ENCODE results near the gene FAM43B.

FAM43B gene

DNA sequence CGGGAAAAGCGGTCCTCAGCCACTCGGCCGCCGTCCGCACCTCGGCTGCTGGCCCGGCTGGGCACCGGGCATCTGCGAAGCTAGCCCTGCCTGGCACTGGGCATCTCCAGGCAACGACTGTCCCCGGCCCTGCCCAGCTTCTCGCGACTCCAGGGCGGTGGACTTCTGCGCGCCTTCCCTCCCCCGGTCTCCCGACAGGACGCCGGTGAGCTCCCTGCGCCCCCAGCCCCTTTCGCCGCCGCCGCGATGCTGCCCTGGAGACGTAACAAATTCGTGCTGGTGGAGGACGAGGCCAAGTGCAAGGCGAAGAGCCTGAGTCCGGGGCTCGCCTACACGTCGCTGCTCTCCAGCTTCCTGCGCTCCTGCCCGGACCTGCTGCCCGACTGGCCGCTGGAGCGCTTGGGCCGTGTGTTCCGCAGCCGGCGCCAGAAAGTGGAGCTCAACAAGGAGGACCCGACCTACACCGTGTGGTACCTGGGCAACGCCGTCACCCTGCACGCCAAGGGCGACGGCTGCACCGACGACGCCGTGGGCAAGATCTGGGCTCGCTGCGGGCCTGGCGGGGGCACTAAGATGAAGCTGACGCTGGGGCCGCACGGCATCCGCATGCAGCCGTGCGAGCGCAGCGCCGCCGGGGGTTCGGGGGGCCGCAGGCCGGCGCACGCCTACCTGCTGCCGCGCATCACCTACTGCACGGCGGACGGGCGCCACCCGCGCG, 514 bp downstream of the FAM43B start:
- no peak for DNase-seq

DNA sequence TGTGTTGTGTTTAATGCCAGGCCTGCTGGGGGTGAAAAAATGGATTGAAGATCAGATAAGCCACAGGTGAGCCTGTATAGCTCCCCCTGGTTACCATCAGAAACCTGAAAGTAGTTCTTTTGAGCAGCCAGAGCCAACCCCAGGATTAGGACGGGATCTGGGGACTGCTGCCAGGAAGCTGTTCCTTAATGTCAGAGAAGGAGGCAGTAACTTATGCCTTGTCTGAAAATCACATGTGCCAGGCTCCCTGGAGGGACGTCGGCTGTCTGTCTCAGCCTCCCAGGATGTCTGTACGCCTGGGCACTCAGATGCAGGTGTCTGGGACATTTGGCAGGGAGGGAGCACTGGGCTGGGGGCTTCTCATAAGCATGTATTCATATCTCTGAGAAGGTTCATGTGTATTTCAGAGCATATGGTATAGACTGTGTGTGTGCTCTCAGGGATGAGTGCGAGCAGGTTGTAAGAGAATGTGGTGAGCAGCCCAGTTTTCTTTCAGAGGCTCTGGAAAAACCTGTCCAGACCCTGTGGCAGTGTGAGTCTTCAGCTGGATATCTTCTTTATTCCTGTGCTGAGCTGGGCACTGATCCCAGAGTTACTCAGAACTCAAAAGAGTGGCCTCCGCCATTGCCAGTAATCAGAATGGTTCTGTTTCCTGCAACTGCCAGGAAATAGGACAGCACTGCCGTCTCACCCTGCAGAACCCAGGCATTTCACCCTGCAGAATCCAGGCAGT, 2.8 kb downstream of the FAM43B start:
- DNase-seq = no peak

- no peak for DNase-seq
These were observed 3.4 kb downstream of the FAM43B start for GRCh38 chr1:20555758-20556120.

GRCh38 chr1:20558191-20558590, 5.8 kb downstream of the FAM43B start:
- no peak for DNase-seq

DNA sequence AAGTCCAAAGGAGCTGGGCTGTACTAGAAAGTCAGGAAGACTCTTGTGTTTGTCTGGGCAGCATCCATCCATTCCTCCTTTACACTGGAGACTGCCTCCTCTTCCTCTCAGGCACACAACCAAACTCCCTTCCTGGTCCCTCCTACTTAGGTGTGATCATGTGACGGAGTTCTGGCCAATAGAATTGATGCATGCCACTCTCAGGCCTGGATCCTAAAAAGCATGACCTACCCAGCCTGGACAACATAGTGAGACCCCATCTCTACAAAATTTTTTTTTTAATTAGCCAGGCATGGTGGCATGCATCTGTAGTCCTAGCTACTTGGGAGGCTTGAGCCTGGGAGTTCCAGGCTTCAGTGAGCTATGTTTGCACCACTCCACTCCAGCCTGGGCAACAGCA, 8.6 kb downstream of the FAM43B start:
- DNase-seq = no peak

GRCh38 chr1:20565234-20565633, 12.9 kb downstream of the FAM43B start:
- no peak for DNase-seq

DNA sequence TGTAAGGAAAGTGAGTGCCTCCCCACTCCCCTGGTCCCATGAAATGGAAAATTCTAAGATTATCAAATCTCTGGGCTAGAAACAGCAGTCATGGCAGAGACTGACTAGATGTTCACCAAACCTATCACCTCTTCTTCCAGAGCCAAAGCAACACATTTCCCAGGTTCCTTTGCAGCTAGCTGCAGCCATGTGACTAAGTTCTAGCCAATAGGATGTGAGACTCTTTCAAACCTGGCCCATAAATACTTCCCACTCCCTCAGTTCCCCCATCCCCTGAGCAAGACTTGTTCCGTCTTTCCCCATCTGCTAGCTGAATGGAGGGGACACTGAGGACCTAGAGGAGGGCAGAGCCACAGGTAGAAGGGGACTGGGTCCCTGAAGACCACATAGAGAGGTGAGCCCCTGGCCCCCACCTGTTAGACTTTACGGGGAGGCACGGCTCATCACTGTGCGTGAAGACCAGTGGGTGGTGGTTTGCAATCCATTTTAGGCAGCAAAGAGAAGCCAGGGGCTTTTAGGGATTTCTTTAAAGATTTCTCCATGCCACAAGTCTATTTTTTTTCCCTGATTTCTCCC, 17.2 kb downstream of the FAM43B start:
- DNase-seq = no peak

DNA sequence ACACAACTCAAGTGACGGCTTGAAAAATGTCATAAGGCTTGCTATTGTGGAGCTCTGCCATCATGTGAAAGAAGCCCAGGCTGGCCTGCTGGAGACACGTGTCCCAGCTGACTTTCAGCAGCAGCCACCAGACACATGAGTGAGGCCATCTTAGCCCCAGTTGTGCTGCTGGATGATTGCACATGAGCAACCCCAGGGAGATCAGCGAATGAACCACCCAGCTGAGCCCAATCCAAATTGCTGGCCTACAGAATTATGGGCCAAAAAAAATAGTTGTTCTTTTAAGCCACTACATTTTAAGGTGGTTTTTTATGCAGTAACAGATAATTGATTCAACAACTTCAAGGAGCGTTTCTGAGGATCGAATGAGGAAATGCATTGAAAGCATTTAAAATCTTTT, 19.1 kb downstream of the FAM43B start:
- no peak for DNase-seq

- no peak for DNase-seq
These were observed 21.6 kb downstream of the FAM43B start for GRCh38 chr1:20573987-20574386.

DNA sequence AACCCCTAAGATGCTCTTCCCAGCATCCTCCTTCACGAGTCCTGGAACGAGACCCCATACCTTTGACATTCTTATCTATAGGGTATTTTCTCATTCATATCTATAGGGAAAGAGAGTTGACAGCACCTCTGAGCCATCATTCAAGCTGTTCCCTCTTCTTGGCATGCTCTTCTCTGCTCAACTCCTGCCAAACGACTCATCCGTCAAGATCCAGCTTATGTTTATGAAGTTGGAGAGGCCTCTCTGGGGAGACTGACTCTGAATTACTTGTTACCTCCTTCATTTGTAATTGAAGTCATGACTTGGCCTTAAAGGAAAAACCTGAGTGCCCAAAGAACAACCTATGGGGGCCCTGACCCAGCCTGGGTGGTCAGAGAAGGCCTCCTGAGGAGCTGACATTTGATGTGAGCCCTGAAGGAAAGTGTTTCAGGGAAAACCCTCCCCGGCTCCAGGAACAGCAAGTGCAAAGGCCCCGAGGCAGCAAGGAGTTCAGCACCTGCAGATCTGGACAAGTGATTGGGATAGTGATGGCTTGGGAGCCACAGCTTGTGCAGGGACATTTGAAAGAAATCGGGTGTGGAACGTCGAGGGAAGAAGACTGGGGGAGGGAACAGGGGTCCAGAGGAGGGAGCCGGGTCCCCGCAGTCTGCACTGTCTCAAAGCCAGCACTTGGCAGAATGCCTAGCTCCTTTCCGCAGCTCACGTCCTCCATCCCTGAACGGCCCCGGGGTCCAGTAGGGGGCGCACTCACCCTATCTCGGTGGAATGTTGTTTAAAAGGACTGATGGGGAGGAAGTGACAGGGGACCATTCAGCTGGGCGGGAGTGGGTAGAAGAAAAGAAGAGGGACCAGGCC, 22.5 kb downstream of the FAM43B start:
- DNase-seq = peak; percentile 82

GRCh38 chr1:20575541-20576336, 23.4 kb downstream of the FAM43B start:
- DNase-seq = no peak

DNA sequence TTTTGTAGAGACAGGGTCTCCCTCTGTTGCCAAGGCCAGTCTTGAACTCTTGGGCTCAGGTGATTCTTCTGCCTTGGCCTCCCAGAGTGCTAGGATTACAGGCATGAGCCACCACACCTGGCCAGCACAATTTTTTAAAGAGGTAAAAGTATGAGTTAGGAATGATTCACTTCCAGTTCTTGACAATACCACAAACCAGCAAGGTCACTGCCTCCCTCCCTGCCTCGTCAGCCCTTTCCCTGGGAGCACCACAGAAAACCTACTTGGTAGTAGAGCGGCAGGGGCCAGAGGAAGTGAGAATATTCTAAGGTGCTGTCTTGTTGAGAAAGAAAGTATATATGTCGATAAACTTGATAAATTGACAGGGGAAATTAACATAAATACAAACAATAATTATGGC, 25.7 kb downstream of the FAM43B start:
- no peak for DNase-seq

DNA sequence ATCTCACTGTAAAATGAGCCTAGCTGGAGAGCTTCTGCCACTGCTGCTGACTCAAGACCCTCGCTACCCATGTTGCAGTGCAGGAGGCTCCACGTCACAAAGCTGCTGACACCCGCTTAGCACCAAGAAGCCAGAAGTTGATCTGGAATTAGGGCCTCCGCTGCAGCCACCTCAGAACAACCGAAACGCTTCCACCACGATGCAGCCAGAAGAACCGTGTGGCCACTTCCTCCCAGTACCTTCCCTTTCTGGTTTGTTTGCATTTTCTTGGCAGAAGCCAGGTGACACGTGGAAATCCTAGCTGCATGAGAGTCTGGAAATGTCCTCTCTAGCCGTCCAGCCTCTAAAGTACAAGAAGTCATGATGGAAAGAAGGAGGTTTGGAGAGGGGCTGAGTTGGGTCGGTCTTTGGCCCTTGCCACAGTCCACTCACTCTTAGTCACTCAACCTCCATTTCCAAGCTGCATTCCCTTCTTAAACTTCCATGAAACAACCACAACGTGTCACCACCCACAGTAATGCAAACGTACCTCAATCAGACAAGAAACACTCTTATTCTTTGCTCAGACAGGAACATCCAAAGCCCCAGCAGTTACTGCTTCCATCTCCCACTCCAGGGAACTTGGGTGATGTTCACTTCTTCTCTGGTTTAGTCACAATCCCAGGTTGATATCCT, 26.5 kb downstream of the FAM43B start:
- peak; percentile 40 for DNase-seq

DNA sequence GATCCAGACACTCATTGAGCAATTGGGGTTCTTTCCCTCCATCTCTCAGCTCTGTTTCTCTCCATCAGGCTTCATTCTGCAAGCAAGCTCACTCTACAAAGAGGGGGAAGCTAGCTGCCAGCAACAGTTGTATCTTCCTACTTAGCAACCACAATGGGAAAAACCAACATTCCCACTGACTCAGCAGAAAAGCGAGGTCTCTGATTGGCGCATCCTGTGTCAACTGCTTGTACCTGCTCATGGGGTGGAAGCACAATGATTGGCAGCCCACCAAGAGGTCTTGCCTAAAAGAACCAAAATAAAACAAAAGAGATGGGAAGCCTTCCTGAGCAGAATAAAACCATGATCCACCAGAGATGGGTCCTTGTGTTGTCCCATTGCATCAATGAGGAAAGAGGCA, 32.5 kb downstream of the FAM43B start:
- DNase-seq = peak; percentile 38

GRCh38 chr1:20586953-20587660, 34.7 kb downstream of the FAM43B start:
- DNase-seq = peak; percentile 26

GRCh38 chr1:20587661-20588053, 35.3 kb downstream of the FAM43B start:
- peak; percentile 27 for DNase-seq

DNA sequence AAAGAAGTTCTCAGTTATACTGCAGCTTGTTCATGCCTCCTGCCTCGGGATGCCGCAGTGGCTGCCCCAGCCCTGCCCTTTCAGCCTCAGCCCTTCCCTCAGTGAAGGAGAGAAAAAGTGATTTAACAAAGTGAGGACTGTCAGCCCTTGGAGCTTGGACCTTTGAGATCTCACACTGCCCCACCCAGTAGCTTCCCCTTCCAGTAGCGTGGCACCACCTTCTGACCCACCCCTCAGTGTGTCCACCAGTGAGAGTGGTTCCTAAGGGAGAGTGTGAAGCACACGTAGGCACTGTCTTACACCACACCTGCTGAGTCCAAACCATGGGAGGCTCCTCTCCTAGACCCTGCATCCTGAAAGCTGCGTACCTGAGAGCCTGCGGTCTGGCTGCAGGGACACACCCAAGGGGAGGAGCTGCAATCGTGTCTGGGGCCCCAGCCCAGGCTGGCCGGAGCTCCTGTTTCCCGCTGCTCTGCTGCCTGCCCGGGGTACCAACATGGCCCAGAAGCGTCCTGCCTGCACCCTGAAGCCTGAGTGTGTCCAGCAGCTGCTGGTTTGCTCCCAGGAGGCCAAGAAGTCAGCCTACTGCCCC, 36.4 kb downstream of the FAM43B start, which contains the start of gene CDA:
CDA (plus strand) TSS at position 464 of the 592 bp plus-strand sequence; CDS start at position 497, 33 bp downstream.
- no peak for DNase-seq

DNA sequence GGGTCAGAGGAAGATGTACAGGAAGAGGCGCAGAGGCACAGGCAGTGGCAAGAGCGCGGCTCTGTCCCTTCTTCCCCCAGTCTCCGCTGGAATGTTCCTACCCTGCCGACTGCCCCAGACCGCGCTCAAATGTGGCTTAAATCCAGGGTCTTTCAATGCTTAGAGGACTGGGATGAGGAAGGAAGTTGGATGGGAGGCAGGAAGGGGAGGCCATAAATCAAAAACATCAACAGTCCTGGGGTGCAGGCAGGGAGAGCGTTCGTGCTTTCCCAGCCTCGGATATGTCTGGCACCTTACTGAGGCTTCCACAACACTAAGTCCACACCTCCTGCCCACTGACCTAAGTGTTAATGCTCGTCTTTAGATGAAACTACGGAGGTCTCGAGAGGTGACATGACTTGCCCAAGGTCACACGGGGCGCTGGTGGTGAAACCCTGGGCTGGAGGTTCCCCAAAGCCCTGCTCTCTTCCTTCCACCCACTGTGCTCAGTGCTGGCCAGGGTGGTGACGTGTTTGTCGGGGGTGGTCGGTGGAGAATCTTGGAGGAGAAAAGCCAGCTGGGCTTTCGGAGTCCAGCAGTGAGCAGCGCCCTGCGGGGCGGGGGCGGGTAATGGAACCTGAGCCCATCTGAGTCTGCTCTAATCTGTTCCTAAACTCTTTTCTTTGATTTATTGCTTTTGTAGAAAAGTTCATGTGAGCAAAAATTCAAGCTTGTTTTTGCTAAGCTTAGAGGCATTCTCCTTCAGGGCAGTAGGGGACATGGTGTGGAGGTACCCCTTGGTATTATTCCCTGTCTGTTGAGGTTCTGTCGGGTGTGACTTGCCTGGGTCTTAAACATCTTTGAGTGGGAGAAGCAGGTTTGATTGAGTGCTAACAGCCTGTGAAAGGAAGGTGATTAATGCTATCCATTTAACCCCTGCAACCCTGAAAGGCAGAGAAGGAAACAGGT, 37.2 kb downstream of the FAM43B start:
- DNase-seq = peak; percentile 44

- peak; percentile 40 for DNase-seq
These were observed 38.0 kb downstream of the FAM43B start for GRCh38 chr1:20590306-20590777.
